ENCODE measurements around the gene CDH13.

GRCh38 chr16:82633964-82634600 is 7.3 kb downstream of the CDH13 start:
- no peak for TF ChIP-seq PATZ1 (CRISPR knock-in tag; IDR thresholded peaks at IDR 0.05; ENCODE audit: borderline replicate concordance)
- no peak for TF ChIP-seq ZNF565 (CRISPR knock-in tag; conservative IDR thresholded peaks at IDR 0.05; ENCODE audit: low read depth)

All from SK-N-SH treated with all-trans-retinoic acid at 6 μM for 48 hours (cell line).